Measurements from ENCODE around the gene PICALM. TPM values are rescaled to one million over a fixed set of nuclear protein-coding genes. Genes with fewer than 3 reads are reported as not detected.

PICALM gene
- total and polyA plus RNA-seq, 10 of the 15 experiments (the other 5 are each of a cell fraction or from before 2014, with no cell fraction given): 4.3 to 150 (median 41.8) TPM

DNA sequence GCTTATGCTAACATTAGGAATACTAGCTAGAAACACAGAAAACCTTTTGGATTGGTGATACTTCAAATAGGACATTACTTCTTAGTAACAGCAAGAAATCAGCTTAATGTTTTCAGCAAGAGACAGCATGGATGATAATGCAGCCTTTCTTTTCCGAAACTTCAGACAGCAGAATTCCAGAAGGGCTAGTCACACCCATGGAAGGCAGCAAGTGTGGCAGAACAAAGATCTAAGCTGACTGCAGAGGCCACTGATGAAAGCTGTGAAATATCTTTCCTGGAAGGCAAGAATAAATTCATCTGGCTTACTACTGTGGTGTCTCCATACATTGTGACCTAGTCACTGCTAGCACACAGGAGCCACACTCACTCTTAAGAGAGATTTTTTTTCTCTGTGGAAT lies 113.4 kb downstream of the PICALM start:
- POLR2A ChIA-PET: no interaction called here
- SMC1A ChIA-PET (ENCODE audit: uncharacterized antibody, unreplicated experiment): interaction anchor here (1.1 to 1.8 kb wide), 3 partner anchors 29 to 92 kb away, joined by 3 to 4 read pairs (median 3); no protein-coding TSS in a partner anchor
- Histone ChIP-seq H4K20me1 (ENCODE audit: control insufficient read depth, insufficient read depth) (no peaks in the 10 kb centered on the region), H2AFZ (ENCODE audit: control insufficient read depth, low read depth, low read length) (no peak overlapping the region), H3K4me3 (no peak overlapping the region), H3K79me2 (ENCODE audit: control insufficient read depth, insufficient read depth, low read length) (no peaks in the 10 kb centered on the region), H3K27ac (ENCODE audit: control insufficient read depth, insufficient read depth) (no peak overlapping the region), H3K9ac (ENCODE audit: control insufficient read depth, insufficient read depth, low read length) (no peak overlapping the region), H3K4me2 (ENCODE audit: control insufficient read depth, insufficient read depth) (no peak overlapping the region), H3K9me3 (replicated peaks; ENCODE audit: control insufficient read depth, insufficient read depth, low read length) (peaks cover 3% of the 10 kb centered on the region; the same call in 2 of the 3 replicates), H3K4me1 (ENCODE audit: control insufficient read depth, insufficient read depth, low read length) (no peaks in the 10 kb centered on the region), H3K36me3 (ENCODE audit: control insufficient read depth in 2 of 2, insufficient read depth in 2 of 2, low read length in 1 of 2) (peaks cover 4 to 28% of the 10 kb centered on the region in 2 experiments), H3K27me3 (replicated peaks in 1 of 2; ENCODE audit: control insufficient read depth in 2 of 2, insufficient read depth in 2 of 2, low read length in 1 of 2) (no peaks in the 10 kb centered on the region)
- RAD21 ChIA-PET (ENCODE audit: unreplicated experiment): interaction anchor here (1.0 kb wide), 1 partner anchor 238 kb away, joined by 3 read pairs; no protein-coding TSS in a partner anchor
- CTCF ChIA-PET: interaction anchor here (1.0 to 1.3 kb wide), 3 partner anchors 14 to 59 kb away, joined by 3 to 5 read pairs (median 4); no protein-coding TSS in a partner anchor
- 95% methylated on average over 1 of the region's 1 CpG for WGBS (ENCODE audit: insufficient coverage, insufficient replicate concordance, low lambda C conversion rate, missing lambda C conversion rate)
- no TSS peak for BruUV-seq (replicated peaks)
- intact Hi-C loops (cut with micrococcal nuclease; ENCODE audit: unreplicated experiment): no loop called here
- no peak for ATAC-seq
- DNase-seq (ENCODE audit: low read depth, low spot score): no peak
- in situ Hi-C loops (cut with MboI): no loop called here
- no peak for FAIRE-seq
- TF ChIP-seq TBL1XR1 (IDR thresholded peaks at IDR 0.05; ENCODE audit: low read depth, low read length): no peak
- TF ChIP-seq, protein P1, sequence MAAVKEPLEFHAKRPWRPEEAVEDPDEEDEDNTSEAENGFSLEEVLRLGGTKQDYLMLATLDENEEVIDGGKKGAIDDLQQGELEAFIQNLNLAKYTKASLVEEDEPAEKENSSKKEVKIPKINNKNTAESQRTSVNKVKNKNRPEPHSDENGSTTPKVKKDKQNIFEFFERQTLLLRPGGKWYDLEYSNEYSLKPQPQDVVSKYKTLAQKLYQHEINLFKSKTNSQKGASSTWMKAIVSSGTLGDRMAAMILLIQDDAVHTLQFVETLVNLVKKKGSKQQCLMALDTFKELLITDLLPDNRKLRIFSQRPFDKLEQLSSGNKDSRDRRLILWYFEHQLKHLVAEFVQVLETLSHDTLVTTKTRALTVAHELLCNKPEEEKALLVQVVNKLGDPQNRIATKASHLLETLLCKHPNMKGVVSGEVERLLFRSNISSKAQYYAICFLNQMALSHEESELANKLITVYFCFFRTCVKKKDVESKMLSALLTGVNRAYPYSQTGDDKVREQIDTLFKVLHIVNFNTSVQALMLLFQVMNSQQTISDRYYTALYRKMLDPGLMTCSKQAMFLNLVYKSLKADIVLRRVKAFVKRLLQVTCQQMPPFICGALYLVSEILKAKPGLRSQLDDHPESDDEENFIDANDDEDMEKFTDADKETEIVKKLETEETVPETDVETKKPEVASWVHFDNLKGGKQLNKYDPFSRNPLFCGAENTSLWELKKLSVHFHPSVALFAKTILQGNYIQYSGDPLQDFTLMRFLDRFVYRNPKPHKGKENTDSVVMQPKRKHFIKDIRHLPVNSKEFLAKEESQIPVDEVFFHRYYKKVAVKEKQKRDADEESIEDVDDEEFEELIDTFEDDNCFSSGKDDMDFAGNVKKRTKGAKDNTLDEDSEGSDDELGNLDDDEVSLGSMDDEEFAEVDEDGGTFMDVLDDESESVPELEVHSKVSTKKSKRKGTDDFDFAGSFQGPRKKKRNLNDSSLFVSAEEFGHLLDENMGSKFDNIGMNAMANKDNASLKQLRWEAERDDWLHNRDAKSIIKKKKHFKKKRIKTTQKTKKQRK (IDR thresholded peaks at IDR 0.05; ENCODE audit: low read depth, low read length): no peak
- no peak for TF ChIP-seq BRCA1 (IDR thresholded peaks at IDR 0.05; ENCODE audit: low read depth, low read length)
- TF ChIP-seq POLR2AphosphoS5 (IDR thresholded peaks at IDR 0.05; ENCODE audit: low read length): no peak
- TF ChIP-seq BMI1 (IDR thresholded peaks at IDR 0.05; ENCODE audit: borderline replicate concordance): no peak
- TF ChIP-seq, protein P2, sequence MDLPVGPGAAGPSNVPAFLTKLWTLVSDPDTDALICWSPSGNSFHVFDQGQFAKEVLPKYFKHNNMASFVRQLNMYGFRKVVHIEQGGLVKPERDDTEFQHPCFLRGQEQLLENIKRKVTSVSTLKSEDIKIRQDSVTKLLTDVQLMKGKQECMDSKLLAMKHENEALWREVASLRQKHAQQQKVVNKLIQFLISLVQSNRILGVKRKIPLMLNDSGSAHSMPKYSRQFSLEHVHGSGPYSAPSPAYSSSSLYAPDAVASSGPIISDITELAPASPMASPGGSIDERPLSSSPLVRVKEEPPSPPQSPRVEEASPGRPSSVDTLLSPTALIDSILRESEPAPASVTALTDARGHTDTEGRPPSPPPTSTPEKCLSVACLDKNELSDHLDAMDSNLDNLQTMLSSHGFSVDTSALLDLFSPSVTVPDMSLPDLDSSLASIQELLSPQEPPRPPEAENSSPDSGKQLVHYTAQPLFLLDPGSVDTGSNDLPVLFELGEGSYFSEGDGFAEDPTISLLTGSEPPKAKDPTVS (IDR thresholded peaks at IDR 0.05; ENCODE audit: low read depth, low read length): no peak
- TF ChIP-seq, protein P3, sequence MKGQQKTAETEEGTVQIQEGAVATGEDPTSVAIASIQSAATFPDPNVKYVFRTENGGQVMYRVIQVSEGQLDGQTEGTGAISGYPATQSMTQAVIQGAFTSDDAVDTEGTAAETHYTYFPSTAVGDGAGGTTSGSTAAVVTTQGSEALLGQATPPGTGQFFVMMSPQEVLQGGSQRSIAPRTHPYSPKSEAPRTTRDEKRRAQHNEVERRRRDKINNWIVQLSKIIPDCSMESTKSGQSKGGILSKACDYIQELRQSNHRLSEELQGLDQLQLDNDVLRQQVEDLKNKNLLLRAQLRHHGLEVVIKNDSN (IDR thresholded peaks at IDR 0.05; ENCODE audit: borderline replicate concordance, extremely low read length, insufficient read depth, low read depth, low read length): no peak
- TF ChIP-seq MTA2 (IDR thresholded peaks at IDR 0.05; ENCODE audit: low read depth): no peak
- TF ChIP-seq, protein P4, sequence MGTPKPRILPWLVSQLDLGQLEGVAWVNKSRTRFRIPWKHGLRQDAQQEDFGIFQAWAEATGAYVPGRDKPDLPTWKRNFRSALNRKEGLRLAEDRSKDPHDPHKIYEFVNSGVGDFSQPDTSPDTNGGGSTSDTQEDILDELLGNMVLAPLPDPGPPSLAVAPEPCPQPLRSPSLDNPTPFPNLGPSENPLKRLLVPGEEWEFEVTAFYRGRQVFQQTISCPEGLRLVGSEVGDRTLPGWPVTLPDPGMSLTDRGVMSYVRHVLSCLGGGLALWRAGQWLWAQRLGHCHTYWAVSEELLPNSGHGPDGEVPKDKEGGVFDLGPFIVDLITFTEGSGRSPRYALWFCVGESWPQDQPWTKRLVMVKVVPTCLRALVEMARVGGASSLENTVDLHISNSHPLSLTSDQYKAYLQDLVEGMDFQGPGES (IDR thresholded peaks at IDR 0.05): no peak
- no peak for TF ChIP-seq EP300 (IDR thresholded peaks at IDR 0.05; ENCODE audit: borderline replicate concordance in 1 of 2, control insufficient read depth in 1 of 2, low read depth in 2 of 2, low read length in 2 of 2)
- TF ChIP-seq, protein P5, sequence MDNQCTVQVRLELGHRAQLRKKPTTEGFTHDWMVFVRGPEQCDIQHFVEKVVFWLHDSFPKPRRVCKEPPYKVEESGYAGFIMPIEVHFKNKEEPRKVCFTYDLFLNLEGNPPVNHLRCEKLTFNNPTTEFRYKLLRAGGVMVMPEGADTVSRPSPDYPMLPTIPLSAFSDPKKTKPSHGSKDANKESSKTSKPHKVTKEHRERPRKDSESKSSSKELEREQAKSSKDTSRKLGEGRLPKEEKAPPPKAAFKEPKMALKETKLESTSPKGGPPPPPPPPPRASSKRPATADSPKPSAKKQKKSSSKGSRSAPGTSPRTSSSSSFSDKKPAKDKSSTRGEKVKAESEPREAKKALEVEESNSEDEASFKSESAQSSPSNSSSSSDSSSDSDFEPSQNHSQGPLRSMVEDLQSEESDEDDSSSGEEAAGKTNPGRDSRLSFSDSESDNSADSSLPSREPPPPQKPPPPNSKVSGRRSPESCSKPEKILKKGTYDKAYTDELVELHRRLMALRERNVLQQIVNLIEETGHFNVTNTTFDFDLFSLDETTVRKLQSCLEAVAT (IDR thresholded peaks at IDR 0.05): no peak
- no peak for TF ChIP-seq NFIC (IDR thresholded peaks at IDR 0.05; ENCODE audit: low read depth, low read length)
- TF ChIP-seq SIX5 (IDR thresholded peaks at IDR 0.05; ENCODE audit: low read depth, low read length, severe bottlenecking): no peak

Data from GM12878 (cell line).